ENCODE measurements around the gene B9D1. TPM values are rescaled to one million over a fixed set of nuclear protein-coding genes. Genes with fewer than 3 reads are reported as not detected.

Gene B9D1
- total and polyA plus RNA-seq, 11 donors, result 5.6 to 27.9 (median 10.7) TPM

DNA sequence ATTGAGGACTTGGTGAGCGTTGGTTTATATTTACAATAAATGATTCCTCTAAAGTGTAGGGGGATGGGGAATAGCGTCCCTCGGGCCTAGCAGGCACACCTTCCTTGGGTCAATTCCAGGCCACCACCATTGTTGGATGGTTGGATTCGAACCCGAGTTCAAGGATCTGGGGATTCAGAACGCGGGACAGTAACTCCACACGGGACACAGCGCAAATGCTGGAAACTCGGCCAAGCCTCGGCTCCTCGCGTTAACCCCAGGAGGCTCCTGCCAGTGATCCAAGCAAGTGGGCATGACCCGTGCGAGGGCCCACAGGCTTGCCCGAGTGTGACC, 613 bp downstream of the B9D1 start:
- intact Hi-C loops (cut with DNase I), result loop anchor here (1.0 to 10.0 kb wide), 9 partner anchors 85 to 405 kb away; partner anchors contain the start of gene ALDH3A2 (in 2 of the 10)
- H3K27ac ChIP-seq, result peak overlapping the region in 9 of 12 donors; percentile 48 to 88 (median 82)
- DNase-seq (peak in 2 of 5 donors; percentile 27 to 48), ATAC-seq (no peak)
- TF ChIP-seq CTCF (IDR thresholded peaks at IDR 0.05), result no peak
- no peak for TF ChIP-seq POLR2A (IDR thresholded peaks at IDR 0.05)
- no peaks in the 10 kb centered on the region for H3K9me3 ChIP-seq
- 18 to 39% (median 25%) methylated on average over 8 to 16 of the region's 16 CpGs for WGBS, 4 donors
- H3K4me1 ChIP-seq, result peaks cover 0 to 20% (median 12%) of the 10 kb centered on the region in 12 donors
- H3K27me3 ChIP-seq, result peaks cover 0 to 2% (median 0%) of the 10 kb centered on the region in 9 donors
- H3K36me3 ChIP-seq, result peaks cover 0 to 6% (median 0%) of the 10 kb centered on the region in 9 donors
- peak overlapping the region; percentile 58 to 87 (median 79) for H3K4me3 ChIP-seq

DNA sequence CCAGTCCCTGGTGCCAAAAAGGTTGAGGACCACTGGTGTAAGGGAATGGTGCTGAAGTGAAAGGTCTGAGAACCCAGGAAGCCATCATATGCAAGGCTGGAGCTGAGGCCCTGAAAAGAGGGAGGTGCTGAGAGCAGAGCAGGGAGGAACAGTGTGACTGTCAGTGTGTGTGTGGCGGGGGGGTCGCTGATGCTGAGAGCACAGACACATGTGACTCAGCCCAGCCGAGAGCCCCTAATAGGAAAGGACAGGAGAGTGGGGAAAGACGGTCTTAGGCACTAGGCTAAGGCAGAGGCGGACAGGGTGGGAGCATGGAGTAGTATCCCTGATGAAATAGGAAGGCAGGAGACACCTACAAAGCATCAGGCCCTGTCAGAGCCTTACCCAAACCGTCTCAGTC, 1.2 kb downstream of the B9D1 start:
- Histone ChIP-seq H3K27ac (peak overlapping the region in 1 of 12 donors; percentile 88), H3K4me3 (peak overlapping the region in 1 of 12 donors; percentile 85), H3K27me3 (peaks cover 0 to 2% (median 0%) of the 10 kb centered on the region in 9 donors), H3K9me3 (no peaks in the 10 kb centered on the region), H3K36me3 (peaks cover 0 to 6% (median 0%) of the 10 kb centered on the region in 9 donors), H3K4me1 (peaks cover 0 to 20% (median 12%) of the 10 kb centered on the region in 12 donors)
- ATAC-seq, result no peak
- intact Hi-C loops (cut with DNase I), result loop anchor here in 7 of 10 donors (5.0 to 10.0 kb wide), 5 partner anchors 86 to 406 kb away; partner anchors contain the start of gene ALDH3A2 (in 2 of the 7)
- no peak for TF ChIP-seq CTCF (IDR thresholded peaks at IDR 0.05)
- no peak for TF ChIP-seq POLR2A (IDR thresholded peaks at IDR 0.05)
- peak in 1 of 5 donors; percentile 21 for DNase-seq
- 66 to 77% (median 75%) methylated on average over 6 of the region's 6 CpGs for WGBS, 4 donors

DNA sequence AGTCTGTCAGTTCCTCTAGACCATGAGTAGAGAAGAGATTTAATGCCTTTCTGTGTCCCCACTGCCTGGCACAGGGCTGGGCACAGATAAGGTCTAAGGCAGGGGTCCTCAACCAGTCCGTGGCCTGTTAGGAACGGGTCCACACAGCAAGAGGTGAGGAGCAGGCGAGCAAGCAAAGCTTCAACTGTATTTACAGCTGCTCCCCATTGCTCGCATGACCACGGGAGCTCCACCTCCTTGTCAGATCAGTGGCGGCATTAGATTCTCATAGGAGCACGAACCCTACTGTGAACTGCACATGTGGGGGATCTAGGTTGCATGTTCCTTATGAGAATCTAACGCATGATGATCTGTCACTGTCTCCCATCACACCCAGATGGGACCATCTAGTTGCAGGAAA, 1.8 kb downstream of the B9D1 start:
- Histone ChIP-seq H3K4me3 (no peak overlapping the region), H3K27me3 (peaks cover 0 to 2% (median 0%) of the 10 kb centered on the region in 9 donors), H3K9me3 (no peaks in the 10 kb centered on the region), H3K4me1 (peaks cover 0 to 20% (median 12%) of the 10 kb centered on the region in 12 donors), H3K36me3 (peaks cover 0 to 6% (median 0%) of the 10 kb centered on the region in 9 donors), H3K27ac (no peak overlapping the region)
- ATAC-seq, result no peak
- TF ChIP-seq POLR2A (IDR thresholded peaks at IDR 0.05), result no peak
- TF ChIP-seq CTCF (IDR thresholded peaks at IDR 0.05), result no peak
- WGBS, 4 donors, result 85 to 93% (median 90%) methylated on average over 8 of the region's 8 CpGs
- peak in 1 of 5 donors; percentile 15 for DNase-seq
- intact Hi-C loops (cut with DNase I), result loop anchor here in 7 of 10 donors (5.0 to 10.0 kb wide), 5 partner anchors 87 to 407 kb away; partner anchors contain the start of gene ALDH3A2 (in 2 of the 7)

DNA sequence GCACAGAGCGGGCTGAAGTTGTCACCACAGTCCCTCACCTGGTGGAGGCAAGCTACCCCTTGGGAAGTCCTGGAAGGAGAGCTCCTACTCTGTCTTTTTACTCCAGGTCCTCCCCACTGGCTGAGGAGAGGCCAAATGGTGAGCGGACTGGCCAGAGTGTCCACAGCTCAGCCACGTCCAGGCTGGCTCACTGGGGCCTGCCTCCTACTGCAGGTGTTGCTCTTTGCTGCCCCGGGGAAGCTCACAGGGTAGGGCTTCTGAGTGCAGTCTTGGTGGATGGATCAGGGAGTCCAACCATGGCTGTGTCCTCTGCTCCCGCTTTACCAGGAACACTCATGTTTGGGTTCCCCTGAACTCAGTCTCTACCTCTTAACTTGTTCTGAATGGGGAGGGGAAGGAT, 2.7 kb downstream of the B9D1 start:
- DNase-seq (peak in 1 of 5 donors; percentile 18), ATAC-seq (no peak)
- TF ChIP-seq CTCF (IDR thresholded peaks at IDR 0.05) (no peak), POLR2A (IDR thresholded peaks at IDR 0.05) (no peak)
- no peaks in the 10 kb centered on the region for H3K9me3 ChIP-seq
- H3K27ac ChIP-seq, result no peak overlapping the region
- no peaks in the 10 kb centered on the region for H3K27me3 ChIP-seq
- intact Hi-C loops (cut with DNase I), result loop anchor here in 7 of 10 donors (5.0 to 10.0 kb wide), 5 partner anchors 87 to 407 kb away; partner anchors contain the start of gene ALDH3A2 (in 2 of the 7)
- H3K4me1 ChIP-seq, result peaks cover 0 to 20% (median 12%) of the 10 kb centered on the region in 12 donors
- H3K36me3 ChIP-seq, result peaks cover 0 to 6% (median 0%) of the 10 kb centered on the region in 9 donors
- H3K4me3 ChIP-seq, result no peak overlapping the region
- 95 to 98% (median 95%) methylated on average over 5 of the region's 5 CpGs for WGBS, 4 donors

Data from heart left ventricle (tissue), 16 donors.